ENCODE results near the gene FOSL2. TPM values are rescaled to one million over a fixed set of nuclear protein-coding genes. Genes with fewer than 3 reads are reported as not detected.

Gene FOSL2
- polyA plus RNA-seq, 1 donor (not counting 4 experiments of a cell fraction or from before 2014, with no cell fraction given) = 24.1 TPM

DNA sequence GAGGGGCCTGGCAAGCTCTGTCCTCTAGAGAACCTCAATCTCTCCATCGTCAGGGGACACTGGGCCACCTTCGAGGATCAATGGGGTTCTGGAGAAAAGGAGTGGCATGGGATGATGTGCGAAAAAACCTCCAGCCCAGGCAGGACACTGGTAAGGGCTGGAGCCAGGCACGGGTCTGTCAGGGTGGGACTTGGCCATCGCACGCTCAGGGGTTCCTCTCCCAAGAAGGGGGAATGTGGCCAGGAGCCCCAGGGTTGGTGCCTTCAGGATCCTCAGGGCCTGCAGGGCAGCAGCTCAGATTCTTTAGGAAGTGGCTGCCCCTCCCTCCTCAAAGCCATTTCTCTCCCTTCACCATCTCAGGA is 56.4 kb downstream of the FOSL2 start:
- Histone ChIP-seq H3K4me1 (ENCODE audit: control insufficient read depth, extremely low read depth, insufficient read depth, low read length) (peaks cover 72% of the 10 kb centered on the region), H3K4me3 (ENCODE audit: control insufficient read depth in 2 of 3, extremely low read depth in 1 of 3, insufficient read depth in 2 of 3, low read depth in 1 of 3, low read length in 3 of 3) (no peak overlapping the region), H2AFZ (ENCODE audit: control insufficient read depth, low read length) (peak overlapping the region; percentile 49), H3K27ac (ENCODE audit: control insufficient read depth, insufficient read depth, low read length) (peak overlapping the region; percentile 82), H3K4me2 (ENCODE audit: control insufficient read depth, extremely low read depth, insufficient read depth, low read depth, low read length) (peak overlapping the region; percentile 37), H3K36me3 (ENCODE audit: control insufficient read depth in 2 of 2, extremely low read depth in 1 of 2, insufficient read depth in 2 of 2, low read length in 2 of 2) (no peaks in the 10 kb centered on the region), H4K20me1 (ENCODE audit: control insufficient read depth, extremely low read depth, insufficient read depth, low read length) (no peaks in the 10 kb centered on the region), H3K27me3 (ENCODE audit: control insufficient read depth, extremely low read depth, insufficient read depth, low read length) (no peaks in the 10 kb centered on the region), H3K9me3 (ENCODE audit: control insufficient read depth, low read depth, low read length) (no peaks in the 10 kb centered on the region), H3K9me1 (ENCODE audit: control insufficient read depth, extremely low read depth, insufficient read depth, low read length) (peaks cover 3% of the 10 kb centered on the region), H3K9ac (ENCODE audit: control insufficient read depth, extremely low read depth, insufficient read depth, low read length) (peak overlapping the region; percentile 31), H3K79me2 (ENCODE audit: control insufficient read depth, insufficient read depth, low read length) (no peaks in the 10 kb centered on the region)
- FAIRE-seq = no peak
- no peak for DNase-seq (ENCODE audit: low read depth, low spot score)
- TF ChIP-seq EZH2 (IDR thresholded peaks at IDR 0.05; ENCODE audit: low read length) = no peak
- TF ChIP-seq, protein P1, sequence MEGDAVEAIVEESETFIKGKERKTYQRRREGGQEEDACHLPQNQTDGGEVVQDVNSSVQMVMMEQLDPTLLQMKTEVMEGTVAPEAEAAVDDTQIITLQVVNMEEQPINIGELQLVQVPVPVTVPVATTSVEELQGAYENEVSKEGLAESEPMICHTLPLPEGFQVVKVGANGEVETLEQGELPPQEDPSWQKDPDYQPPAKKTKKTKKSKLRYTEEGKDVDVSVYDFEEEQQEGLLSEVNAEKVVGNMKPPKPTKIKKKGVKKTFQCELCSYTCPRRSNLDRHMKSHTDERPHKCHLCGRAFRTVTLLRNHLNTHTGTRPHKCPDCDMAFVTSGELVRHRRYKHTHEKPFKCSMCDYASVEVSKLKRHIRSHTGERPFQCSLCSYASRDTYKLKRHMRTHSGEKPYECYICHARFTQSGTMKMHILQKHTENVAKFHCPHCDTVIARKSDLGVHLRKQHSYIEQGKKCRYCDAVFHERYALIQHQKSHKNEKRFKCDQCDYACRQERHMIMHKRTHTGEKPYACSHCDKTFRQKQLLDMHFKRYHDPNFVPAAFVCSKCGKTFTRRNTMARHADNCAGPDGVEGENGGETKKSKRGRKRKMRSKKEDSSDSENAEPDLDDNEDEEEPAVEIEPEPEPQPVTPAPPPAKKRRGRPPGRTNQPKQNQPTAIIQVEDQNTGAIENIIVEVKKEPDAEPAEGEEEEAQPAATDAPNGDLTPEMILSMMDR (optimal IDR thresholded peaks at IDR 0.05 in 1 of 3, IDR thresholded peaks at IDR 0.05 in 1 of 3, conservative IDR thresholded peaks at IDR 0.05 in 1 of 3; ENCODE audit: extremely low read depth in 1 of 3, insufficient read depth in 2 of 3, low read length in 3 of 3) = no peak
- dilution Hi-C loops (cut with MboI; ENCODE audit: extremely low pct_ligation_motif_present, low sequenced_read_pairs) = no loop called here

DNA sequence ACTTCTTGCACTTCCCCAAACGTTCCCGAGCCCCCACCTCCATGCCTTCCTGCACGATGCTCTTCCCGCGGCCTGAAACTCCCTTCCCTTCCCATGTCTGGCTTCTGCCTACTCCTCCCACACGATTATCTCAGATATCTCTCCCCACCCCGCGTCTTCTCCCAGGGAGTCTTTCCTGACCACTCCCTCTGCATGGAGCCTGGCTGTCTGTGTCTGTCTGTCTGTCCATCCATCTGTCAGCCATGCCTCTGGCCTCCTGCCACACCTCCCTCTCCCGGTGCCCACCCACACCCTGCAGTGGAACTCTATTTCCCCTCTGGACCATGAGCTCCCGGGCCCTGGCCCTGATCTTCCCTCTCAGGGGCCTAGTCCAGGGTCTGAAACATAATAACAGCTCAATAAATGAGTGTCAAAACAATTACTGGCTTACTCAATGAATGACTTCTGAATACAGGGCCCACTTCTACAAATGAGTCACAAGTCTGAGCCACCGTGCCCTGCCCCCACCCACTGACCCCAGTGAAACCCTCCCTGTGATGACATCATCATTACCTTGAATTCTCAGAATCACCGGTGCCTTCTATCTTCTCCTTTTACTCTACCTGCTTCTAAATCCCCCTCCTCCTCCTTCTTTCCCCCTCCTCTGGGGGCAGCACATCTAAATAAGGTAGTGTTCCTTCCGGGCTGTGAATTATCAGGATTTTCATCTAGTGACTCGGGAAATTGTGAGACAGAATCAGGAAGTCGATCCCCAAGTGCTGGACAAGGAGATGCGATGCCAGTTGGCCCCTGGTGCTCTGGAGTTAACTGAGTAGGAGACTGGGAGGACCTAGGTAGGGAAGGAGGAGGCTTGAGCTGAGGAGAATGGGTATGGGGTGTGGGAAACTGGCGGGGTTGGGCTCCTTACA is 57.1 kb downstream of the FOSL2 start:
- Histone ChIP-seq H3K27ac (ENCODE audit: control insufficient read depth, insufficient read depth, low read length) (peak overlapping the region; percentile 82), H3K9ac (ENCODE audit: control insufficient read depth, extremely low read depth, insufficient read depth, low read length) (peak overlapping the region; percentile 34), H2AFZ (ENCODE audit: control insufficient read depth, low read length) (peak overlapping the region; percentile 49), H3K27me3 (ENCODE audit: control insufficient read depth, extremely low read depth, insufficient read depth, low read length) (no peaks in the 10 kb centered on the region), H3K4me1 (ENCODE audit: control insufficient read depth, extremely low read depth, insufficient read depth, low read length) (peaks cover 78% of the 10 kb centered on the region), H4K20me1 (ENCODE audit: control insufficient read depth, extremely low read depth, insufficient read depth, low read length) (no peaks in the 10 kb centered on the region), H3K79me2 (ENCODE audit: control insufficient read depth, insufficient read depth, low read length) (no peaks in the 10 kb centered on the region), H3K4me3 (ENCODE audit: control insufficient read depth in 2 of 3, extremely low read depth in 1 of 3, insufficient read depth in 2 of 3, low read depth in 1 of 3, low read length in 3 of 3) (no peak overlapping the region), H3K9me1 (ENCODE audit: control insufficient read depth, extremely low read depth, insufficient read depth, low read length) (peaks cover 3% of the 10 kb centered on the region), H3K36me3 (ENCODE audit: control insufficient read depth in 2 of 2, extremely low read depth in 1 of 2, insufficient read depth in 2 of 2, low read length in 2 of 2) (no peaks in the 10 kb centered on the region), H3K9me3 (ENCODE audit: control insufficient read depth, low read depth, low read length) (no peaks in the 10 kb centered on the region), H3K4me2 (ENCODE audit: control insufficient read depth, extremely low read depth, insufficient read depth, low read depth, low read length) (peak overlapping the region; percentile 37)
- no peak for TF ChIP-seq EZH2 (IDR thresholded peaks at IDR 0.05; ENCODE audit: low read length)
- TF ChIP-seq, protein P1 (optimal IDR thresholded peaks at IDR 0.05 in 1 of 3, IDR thresholded peaks at IDR 0.05 in 1 of 3, conservative IDR thresholded peaks at IDR 0.05 in 1 of 3; ENCODE audit: extremely low read depth in 1 of 3, insufficient read depth in 2 of 3, low read length in 3 of 3) = no peak
- dilution Hi-C loops (cut with MboI; ENCODE audit: extremely low pct_ligation_motif_present, low sequenced_read_pairs) = no loop called here
- FAIRE-seq (no peak), DNase-seq (ENCODE audit: low read depth, low spot score) (no peak)
